ENCODE results near the gene TNIP3. TPM values are rescaled to one million over a fixed set of nuclear protein-coding genes. Genes with fewer than 3 reads are reported as not detected.

Gene TNIP3
- total RNA-seq, 1 donor from 2014 or later: 0.24 TPM

GRCh38 chr4:121165206-121165605 lies 1.1 kb upstream of the TNIP3 start:
- TF ChIP-seq CTCF (conservative IDR thresholded peaks at IDR 0.05): no peak
- Mint-ChIP-seq H3K27me3 (peaks cover 7% of the 10 kb centered on the region), H3K36me3 (no peaks in the 10 kb centered on the region), H3K9me3 (no peaks in the 10 kb centered on the region), H3K4me1 (ENCODE audit: unreplicated experiment) (no peaks in the 10 kb centered on the region), H3K27ac (no peak overlapping the region), H3K4me3 (no peak overlapping the region)
- DNase-seq (ENCODE audit: extremely low spot score, unreplicated experiment): no peak

GRCh38 chr4:121156822-121157769 lies 7.0 kb downstream of the TNIP3 start:
- Mint-ChIP-seq H3K27ac (peak overlapping the region; percentile 50), H3K4me3 (peak overlapping the region; percentile 93), H3K4me1 (ENCODE audit: unreplicated experiment) (peaks cover 11% of the 10 kb centered on the region), H3K27me3 (peaks cover 42% of the 10 kb centered on the region), H3K36me3 (no peaks in the 10 kb centered on the region), H3K9me3 (no peaks in the 10 kb centered on the region)
- no peak for DNase-seq (ENCODE audit: extremely low spot score, unreplicated experiment)
- TF ChIP-seq CTCF (conservative IDR thresholded peaks at IDR 0.05): no peak

DNA sequence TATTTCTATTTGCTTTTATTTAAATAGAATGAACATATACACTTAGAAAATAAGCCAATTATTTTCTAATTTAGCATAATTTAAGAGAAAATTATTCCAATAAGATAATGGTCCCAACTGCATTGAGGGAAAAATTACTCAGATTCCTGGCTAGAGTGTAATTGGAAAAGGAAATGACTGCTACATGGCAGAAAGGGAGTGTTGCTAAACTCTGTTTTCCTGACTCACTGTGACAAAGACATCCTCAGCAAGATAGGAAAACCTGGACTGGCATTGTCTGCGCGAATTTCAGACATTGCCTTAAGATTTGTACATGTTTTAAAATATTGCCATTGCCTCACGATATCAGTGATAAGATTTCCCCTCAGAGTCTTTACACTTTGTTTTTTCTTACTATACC lies 8.2 kb downstream of the TNIP3 start:
- H3K36me3 Mint-ChIP-seq: no peaks in the 10 kb centered on the region
- no peak for DNase-seq (ENCODE audit: extremely low spot score, unreplicated experiment)
- peaks cover 11% of the 10 kb centered on the region for H3K4me1 Mint-ChIP-seq (ENCODE audit: unreplicated experiment)
- H3K4me3 Mint-ChIP-seq: peak overlapping the region; percentile 67
- TF ChIP-seq CTCF (conservative IDR thresholded peaks at IDR 0.05): no peak
- peaks cover 42% of the 10 kb centered on the region for H3K27me3 Mint-ChIP-seq
- no peaks in the 10 kb centered on the region for H3K9me3 Mint-ChIP-seq
- no peak overlapping the region for H3K27ac Mint-ChIP-seq

- Mint-ChIP-seq H3K27ac (no peak overlapping the region), H3K4me3 (no peak overlapping the region), H3K36me3 (no peaks in the 10 kb centered on the region), H3K27me3 (peaks cover 38% of the 10 kb centered on the region), H3K4me1 (ENCODE audit: unreplicated experiment) (peaks cover 11% of the 10 kb centered on the region), H3K9me3 (no peaks in the 10 kb centered on the region)
- DNase-seq (ENCODE audit: extremely low spot score, unreplicated experiment): no peak
- no peak for TF ChIP-seq CTCF (conservative IDR thresholded peaks at IDR 0.05)
Measured at GRCh38 chr4:121154103-121154515, 10.0 kb downstream of the TNIP3 start.

DNA sequence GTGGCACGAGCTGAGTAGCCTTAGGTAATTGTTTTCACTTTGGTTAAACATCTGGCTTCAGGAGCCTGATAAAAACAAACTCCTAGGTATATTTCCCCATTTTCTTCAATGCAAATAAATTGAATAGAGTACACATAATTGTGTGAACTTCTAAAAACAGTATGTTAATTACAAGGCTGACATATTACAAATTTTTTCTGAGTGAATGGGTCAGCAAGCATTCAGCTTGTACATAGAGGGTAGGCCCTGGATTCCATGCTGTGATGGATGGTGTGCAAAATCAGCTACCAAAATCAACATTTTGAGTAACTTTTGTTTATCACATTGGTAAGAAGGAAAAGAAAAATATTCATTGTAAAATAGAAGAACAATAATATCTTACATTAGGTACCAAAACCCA lies 12.2 kb downstream of the TNIP3 start:
- Mint-ChIP-seq H3K9me3 (no peaks in the 10 kb centered on the region), H3K36me3 (no peaks in the 10 kb centered on the region), H3K27me3 (peaks cover 27% of the 10 kb centered on the region), H3K4me1 (ENCODE audit: unreplicated experiment) (peaks cover 9% of the 10 kb centered on the region), H3K4me3 (no peak overlapping the region), H3K27ac (no peak overlapping the region)
- DNase-seq (ENCODE audit: extremely low spot score, unreplicated experiment): no peak
- TF ChIP-seq CTCF (conservative IDR thresholded peaks at IDR 0.05): no peak

Measured in type B pancreatic cell (in vitro differentiated cells).